ENCODE data around the gene HGF. TPM values are rescaled to one million over a fixed set of nuclear protein-coding genes. Genes with fewer than 3 reads are reported as not detected.

HGF gene
- total RNA-seq, 1 donor: 33.2 TPM

- TF ChIP-seq CTCF (IDR thresholded peaks at IDR 0.05; ENCODE audit: insufficient read depth, low read depth, low read length): no peak
- no peak for DNase-seq (ENCODE audit: low read depth)
- no peak overlapping the region for H3K4me3 ChIP-seq (ENCODE audit: low read depth, low read length)
Observed at GRCh38 chr7:81745637-81746036, 24.2 kb downstream of the HGF start.

GRCh38 chr7:81744389-81744788 lies 25.5 kb downstream of the HGF start:
- no peak for DNase-seq (ENCODE audit: low read depth)
- TF ChIP-seq CTCF (IDR thresholded peaks at IDR 0.05; ENCODE audit: insufficient read depth, low read depth, low read length): no peak
- no peak overlapping the region for H3K4me3 ChIP-seq (ENCODE audit: low read depth, low read length)

GRCh38 chr7:81743665-81744064 lies 26.2 kb downstream of the HGF start:
- TF ChIP-seq CTCF (IDR thresholded peaks at IDR 0.05; ENCODE audit: insufficient read depth, low read depth, low read length): no peak
- DNase-seq (ENCODE audit: low read depth): no peak
- no peak overlapping the region for H3K4me3 ChIP-seq (ENCODE audit: low read depth, low read length)

GRCh38 chr7:81743201-81743600 lies 26.6 kb downstream of the HGF start:
- DNase-seq (ENCODE audit: low read depth): peak; percentile 62
- H3K4me3 ChIP-seq (ENCODE audit: low read depth, low read length): no peak overlapping the region
- TF ChIP-seq CTCF (IDR thresholded peaks at IDR 0.05; ENCODE audit: insufficient read depth, low read depth, low read length): no peak

DNA sequence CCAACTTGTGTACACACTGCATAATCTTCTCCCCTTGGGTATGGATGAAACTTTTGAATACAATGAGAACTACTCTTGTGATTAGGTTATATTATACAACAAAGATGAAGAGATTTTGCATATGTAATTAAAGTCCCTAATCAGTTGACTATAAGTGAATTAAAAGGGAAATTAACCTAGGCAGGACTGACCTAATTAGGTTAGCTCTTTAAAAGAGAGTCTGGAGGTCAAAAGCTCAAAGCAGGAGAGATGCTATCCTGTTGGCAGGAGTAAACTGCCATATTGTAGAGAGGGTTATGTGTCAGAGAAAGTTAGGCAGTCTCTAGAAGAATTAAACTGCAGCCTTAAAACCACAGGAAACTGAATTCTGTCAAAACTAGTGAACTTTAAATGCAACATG lies 29.4 kb downstream of the HGF start:
- no peak for DNase-seq (ENCODE audit: low read depth)
- no peak for TF ChIP-seq CTCF (IDR thresholded peaks at IDR 0.05; ENCODE audit: insufficient read depth, low read depth, low read length)
- no peak overlapping the region for H3K4me3 ChIP-seq (ENCODE audit: low read depth, low read length)

- no peak for TF ChIP-seq CTCF (IDR thresholded peaks at IDR 0.05; ENCODE audit: insufficient read depth, low read depth, low read length)
- no peak overlapping the region for H3K4me3 ChIP-seq (ENCODE audit: low read depth, low read length)
- no peak for DNase-seq (ENCODE audit: low read depth)
Observed at GRCh38 chr7:81736091-81736490, 33.8 kb downstream of the HGF start.

DNA sequence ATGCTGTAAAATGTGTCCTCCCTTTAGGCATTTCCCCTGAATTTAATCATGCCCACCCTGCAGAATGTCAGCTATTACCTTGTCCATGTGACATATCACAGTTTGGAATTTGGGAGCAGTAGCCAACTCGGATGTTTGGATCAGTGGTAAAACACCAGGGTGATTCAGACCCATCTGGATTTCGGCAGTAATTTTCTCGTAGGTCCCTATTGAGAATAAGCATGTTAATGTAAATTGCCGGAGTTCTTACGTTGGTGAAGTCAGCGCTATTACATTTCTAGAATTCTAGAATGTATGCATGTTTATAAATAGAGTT lies 44.1 kb downstream of the HGF start:
- DNase-seq (ENCODE audit: low read depth): peak; percentile 93
- TF ChIP-seq CTCF (IDR thresholded peaks at IDR 0.05; ENCODE audit: insufficient read depth, low read depth, low read length): no peak
- H3K4me3 ChIP-seq (ENCODE audit: low read depth, low read length): no peak overlapping the region

Measured in fibroblast of villous mesenchyme (primary cell).